NCI-H345 treated with DMSO at 0.1 percent for 48 hours (cell line): ENCODE measurements around the gene LCOR.
"Not testable (repeated sequence)": the region's sequence is repeated elsewhere in the genome, so short reads cannot be mapped to it uniquely, and the experiment has no call there.

ENCODE experiments used
- DNase-seq: peaks from one replicate; lab custom pipeline; 2025; ENCODE audit not compliant: unreplicated experiment; lab: John Stamatoyannopoulos, UW

The LCOR gene

DNA sequence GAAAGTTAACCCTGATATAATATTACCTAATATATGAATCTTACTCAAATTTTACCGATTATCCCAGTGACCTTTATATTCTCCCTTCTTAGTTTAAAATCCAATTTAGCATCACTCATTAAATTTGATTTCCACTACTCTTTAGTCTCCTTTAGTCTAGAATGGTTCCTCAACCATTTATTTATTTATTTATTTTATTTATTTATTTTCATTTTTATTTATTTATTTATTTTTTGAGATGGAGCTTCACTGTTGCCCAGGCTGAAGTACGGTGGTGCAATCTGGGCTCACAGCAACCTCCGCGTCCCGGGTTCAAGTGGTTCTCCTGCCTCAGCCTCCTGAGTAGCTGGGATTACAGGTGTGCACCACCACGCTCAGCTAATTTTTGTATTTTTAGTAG lies 92.8 kb downstream of the LCOR start:
- DNase-seq: no peak

- DNase-seq: no peak
Measured at GRCh38 chr10:96930469-96930868, 98.4 kb downstream of the LCOR start.

DNA sequence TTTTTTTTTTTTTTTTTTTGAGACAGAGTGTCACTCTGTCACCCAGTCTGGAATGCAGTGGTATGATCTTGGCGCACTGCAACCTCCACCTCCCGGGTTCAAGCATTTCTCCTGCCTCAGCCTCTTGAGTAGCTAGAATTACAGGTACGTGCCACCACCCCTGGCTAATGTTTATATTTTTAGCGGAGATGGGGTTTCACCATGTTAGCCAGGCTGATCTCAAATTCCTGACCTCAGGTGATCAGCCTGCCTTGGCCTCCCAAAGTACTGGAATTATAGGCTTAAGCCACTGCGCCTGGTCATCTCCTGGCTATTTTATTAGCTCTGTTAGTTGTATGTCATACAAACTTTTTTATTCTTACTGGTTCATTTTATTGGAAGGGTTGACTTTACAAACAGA lies 103.0 kb downstream of the LCOR start:
- no peak for DNase-seq

DNA sequence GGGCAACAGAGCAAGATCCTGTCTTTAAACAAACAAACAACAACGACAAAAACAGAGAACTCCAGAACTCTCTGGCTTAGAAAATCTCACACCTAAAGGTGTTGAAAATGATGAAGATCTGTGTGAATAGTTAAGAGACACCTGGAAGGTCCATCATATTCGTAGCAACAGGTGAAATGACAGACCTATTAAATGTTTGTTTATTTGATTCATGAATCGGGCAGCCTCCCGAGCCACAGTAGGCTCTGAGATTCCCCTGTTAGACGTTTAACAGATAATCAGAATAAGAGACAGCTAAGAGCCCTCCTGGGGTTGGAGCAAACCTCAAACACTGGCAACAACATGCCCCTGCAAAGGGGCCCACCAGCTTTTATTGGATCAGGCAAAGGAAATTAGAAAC lies 103.7 kb downstream of the LCOR start:
- no peak for DNase-seq

- not testable (repeated sequence) for DNase-seq
Measured at GRCh38 chr10:96943161-96943560, 111.1 kb downstream of the LCOR start.

DNA sequence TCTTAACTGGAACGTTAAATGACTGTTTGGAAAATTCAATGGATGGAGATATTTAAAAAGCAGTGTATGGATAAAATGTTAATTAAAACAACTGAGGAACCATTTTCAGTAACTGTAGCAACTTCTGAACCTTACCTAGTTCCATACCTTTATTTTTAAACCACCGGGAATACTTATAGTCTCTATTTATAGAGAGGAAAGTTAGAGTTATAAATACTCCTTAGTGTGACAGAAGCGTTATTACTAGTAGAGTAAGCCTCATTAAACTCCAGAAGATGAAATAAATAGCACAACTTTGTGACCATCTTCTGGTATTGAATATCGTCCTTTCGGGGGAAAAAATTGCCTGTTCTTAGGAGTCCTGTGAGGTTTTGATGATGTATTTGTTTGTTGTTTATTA lies 114.9 kb downstream of the LCOR start:
- DNase-seq: no peak

DNA sequence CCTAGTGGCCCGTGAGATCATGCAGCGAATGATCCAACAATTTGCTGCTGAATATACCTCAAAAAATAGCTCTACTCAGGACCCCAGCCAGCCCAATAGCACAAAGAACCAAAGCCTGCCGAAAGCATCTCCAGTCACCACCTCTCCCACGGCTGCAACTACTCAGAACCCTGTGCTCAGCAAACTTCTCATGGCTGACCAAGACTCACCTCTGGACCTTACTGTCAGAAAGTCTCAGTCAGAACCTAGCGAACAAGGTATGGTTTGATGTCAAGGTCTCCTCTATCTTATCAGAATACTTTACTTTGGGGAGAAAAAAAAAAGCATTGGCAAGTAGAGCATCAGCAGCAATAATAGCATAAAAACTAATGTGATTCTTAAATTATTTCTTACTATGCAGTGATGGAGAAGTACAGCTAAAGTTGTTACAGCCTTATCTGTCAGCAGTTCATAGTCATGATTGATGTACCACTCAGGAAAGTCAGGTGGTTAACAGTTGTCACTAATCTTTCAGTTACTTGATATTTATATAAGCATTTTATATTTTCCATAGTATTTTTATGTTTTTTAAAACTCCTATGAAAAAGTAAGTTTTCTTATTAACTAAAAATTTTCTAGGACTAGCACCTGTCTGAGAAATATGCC lies 117.1 kb downstream of the LCOR start:
- no peak for DNase-seq

- no peak for DNase-seq
Measured at GRCh38 chr10:96951954-96952353, 119.9 kb downstream of the LCOR start.

GRCh38 chr10:96955794-96956193 lies 123.7 kb downstream of the LCOR start:
- DNase-seq: no peak

GRCh38 chr10:96958071-96958470 lies 126.0 kb downstream of the LCOR start:
- DNase-seq: no peak

- DNase-seq: no peak
Measured at GRCh38 chr10:96959733-96960132, 127.6 kb downstream of the LCOR start.

GRCh38 chr10:96960872-96961271 lies 128.8 kb downstream of the LCOR start:
- DNase-seq: no peak

DNA sequence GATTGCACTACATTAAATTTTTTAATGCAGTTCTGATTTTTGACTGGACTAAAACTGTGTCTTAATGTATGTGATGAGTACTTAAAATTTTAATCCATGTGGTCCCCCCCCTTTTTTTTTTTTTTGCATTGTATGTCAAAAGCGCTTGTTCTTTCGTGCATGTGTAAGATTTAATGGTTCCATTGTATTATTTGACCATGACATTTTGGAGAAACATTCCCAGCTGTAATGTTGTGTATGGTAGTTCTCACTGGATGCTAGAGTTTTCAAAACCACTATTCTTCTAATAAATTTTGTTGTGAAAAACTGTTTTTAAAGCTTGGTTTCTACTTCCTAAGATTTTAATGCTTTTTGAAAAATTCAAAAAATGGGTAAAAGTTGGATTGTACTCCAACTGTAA lies 132.0 kb downstream of the LCOR start:
- no peak for DNase-seq

DNA sequence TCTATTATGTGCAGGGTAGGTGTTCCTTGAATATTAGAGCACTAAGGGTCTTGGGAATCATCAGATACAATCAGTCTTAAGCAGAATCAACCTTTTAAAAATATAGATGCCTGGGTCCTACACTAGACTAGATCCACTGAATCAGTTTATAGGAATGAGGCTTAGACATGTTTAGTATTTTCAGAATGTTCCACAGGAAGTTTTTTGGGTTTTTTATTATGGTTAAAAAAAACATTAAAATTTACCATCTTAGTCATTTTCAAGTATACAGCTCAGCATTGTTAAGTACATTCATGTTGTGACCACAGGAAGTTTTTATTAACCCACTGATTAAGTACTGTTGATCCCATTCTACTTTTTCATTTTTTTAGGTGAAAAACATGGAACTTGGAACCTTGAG lies 135.7 kb downstream of the LCOR start:
- DNase-seq: no peak

DNA sequence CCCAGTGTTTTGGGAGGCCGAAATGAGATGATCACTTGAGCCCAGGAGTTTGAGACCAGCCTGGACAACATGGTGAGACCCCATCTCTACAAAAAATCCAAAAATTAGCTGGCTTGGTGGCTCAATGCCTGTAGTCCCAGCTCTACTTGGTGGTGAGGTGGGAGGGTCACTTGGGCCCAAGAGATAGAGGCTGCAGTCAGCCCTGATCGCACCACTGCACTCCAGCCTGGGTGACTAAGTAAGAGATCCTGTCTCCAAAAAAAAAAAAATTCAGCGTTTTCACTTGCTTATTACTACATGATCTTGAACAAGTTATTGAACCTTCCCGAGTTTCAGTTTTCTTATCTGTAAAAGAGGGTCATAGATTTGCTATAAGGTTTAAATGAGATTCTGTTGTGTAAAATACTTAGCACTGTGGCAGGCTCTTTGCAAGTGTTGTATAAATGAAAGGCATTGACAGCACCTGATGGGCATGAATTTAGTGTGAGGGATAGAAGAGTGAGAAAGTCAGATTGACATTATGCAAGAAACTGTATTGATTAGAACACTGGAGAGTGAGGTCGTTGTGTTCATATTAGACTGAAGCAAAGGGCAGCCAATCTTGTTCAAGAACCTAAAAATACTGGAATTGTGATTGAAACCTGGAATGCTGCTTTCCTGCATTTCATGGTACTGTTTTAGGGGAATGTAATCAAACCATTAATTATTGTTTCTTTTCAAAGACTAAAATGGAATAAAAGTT lies 136.8 kb downstream of the LCOR start:
- no peak for DNase-seq

DNA sequence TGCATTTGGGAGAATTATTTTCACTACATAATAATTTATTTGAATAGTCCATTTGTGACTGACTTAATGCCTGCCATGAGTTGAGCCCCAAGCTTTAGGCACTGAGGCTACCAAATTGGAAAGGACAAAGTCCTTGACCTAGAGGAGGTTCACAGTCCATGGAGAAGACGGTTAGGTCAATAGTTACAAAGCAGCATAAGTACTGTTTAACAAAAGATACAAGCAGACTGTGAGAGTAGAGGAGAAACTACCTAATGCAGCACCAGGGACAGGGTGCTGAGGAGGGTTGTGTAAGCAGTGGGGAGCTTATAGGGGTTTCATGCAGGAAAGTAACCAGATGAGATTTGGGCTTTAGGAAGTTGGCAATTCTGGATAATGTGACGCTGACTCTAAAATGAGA lies 139.2 kb downstream of the LCOR start:
- DNase-seq: no peak

- DNase-seq: no peak
Measured at GRCh38 chr10:96972264-96972663, 140.2 kb downstream of the LCOR start.

DNA sequence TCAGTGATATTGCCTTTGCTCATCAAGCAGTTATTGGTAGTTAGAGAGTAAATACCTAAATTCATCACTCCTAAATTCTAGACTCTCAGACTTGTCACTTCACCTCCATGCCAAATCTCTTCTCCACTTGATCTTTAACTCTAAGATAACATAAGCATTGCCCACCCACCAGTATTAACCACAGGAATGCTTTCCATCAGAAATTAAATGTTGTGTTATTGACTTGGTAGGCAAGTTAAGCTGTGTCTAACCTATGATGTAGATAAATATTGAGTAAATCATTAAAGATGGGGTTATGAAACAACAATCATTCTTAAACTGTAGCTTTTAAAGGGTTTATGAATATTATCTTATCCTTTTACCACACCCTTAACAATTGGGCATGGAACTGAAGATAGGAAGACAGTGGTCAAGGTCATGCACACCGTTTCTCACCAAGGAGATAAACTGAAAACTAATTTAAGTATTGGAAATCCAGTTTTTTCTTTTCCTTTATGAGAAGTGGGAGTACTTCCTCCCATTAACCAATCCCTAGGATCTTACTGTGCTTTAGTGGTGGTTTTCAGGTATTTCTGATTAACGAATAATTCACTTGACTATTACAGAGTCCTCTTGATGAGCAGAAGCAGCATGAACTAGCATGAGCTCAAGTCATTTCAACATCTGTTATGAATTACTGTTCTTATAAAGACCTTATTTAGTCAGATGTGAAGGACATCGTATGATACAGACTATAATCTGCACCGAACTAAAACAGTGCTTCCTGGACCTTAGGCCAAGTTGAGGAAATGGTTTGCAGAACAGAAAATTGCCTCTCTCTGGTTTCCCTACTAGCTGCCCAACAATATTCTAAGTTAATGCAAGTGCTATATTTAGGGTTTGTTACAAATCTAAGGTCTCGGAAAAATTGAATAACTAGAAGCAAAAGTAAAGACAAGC lies 142.0 kb downstream of the LCOR start:
- DNase-seq: no peak

- no peak for DNase-seq
Measured at GRCh38 chr10:96975136-96975535, 143.0 kb downstream of the LCOR start.

- DNase-seq: no peak
Measured at GRCh38 chr10:96978621-96979154, 146.6 kb downstream of the LCOR start.

- no peak for DNase-seq
Measured at GRCh38 chr10:96982149-96982930, 150.2 kb downstream of the LCOR start.
